Prostate gland (tissue), 2 donors: ENCODE results near the gene SND1.

Experiments used
- CTCF ChIP-seq, 4 experiments: fragments of 200-600 bp in 2 of 4; fragments of 450-650 bp in 2 of 4; sonication (generic) in 2 of 4; IDR thresholded peaks; 1 replicate in 3 of 4; 2 replicates in 1 of 4; pipeline ENCODE4 v1.5.1; 2016 to 2019; ENCODE audit warnings: antibody characterized with exemption in 4 of 4, mild to moderate bottlenecking in 2 of 4, moderate library complexity in 2 of 4
- POLR2AphosphoS5 ChIP-seq: sonication (generic); formaldehyde crosslinking; IDR thresholded peaks from one replicate; pipeline ENCODE4 v1.6.1; 2017; ENCODE audit warnings: antibody characterized with exemption

DNA sequence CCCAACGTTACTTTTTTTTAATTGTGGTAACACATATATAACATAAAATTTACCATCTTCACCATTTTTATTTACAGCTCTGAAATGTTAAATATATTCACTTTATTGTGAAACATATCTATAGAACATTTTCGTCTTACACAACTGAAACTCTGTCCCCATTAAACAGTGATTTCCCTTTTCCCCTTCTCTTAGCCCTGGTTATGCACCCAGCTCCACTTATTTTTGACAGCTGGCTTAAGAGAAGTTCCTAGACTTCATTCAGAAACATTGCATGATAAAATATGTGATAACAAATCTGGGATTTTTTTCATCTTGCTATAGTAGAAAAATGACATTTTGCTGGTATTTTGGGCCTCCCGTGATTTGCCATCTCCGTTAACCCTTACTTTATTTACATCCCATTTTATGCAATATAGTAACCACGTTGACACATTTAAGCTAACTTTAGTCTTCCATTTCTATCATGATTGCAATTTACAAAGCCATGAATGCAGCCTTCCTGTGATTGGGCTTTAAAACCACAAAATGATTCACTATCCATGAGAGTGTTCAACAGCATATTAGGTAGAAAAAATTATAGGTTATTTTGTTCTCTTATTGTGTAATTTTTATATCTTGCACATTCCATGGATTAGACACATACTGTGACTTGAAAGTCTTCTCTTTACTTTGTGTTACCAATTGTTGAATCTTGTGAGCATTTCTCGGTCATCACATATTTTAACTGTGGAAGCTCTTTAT lies 139.6 kb downstream of the SND1 start:
- TF ChIP-seq CTCF (IDR thresholded peaks at IDR 0.05) = no peak
- no peak for TF ChIP-seq POLR2AphosphoS5
